Measurements from ENCODE around the gene POMT2. TPM values are rescaled to one million over a fixed set of nuclear protein-coding genes. Genes with fewer than 3 reads are reported as not detected.
"Not testable (repeated sequence)": the region's sequence is repeated elsewhere in the genome, so short reads cannot be mapped to it uniquely, and the experiment has no call there.

Gene POMT2
- total RNA-seq, 1 donor from 2014 or later = 14.7 TPM

- DNase-seq (ENCODE audit: missing footprints) (no peak), ATAC-seq (no peak)
- intact Hi-C loops (cut with DNase I) = no loop called here
These were observed 6.4 kb upstream of the POMT2 start for GRCh38 chr14:77327111-77327510.

- no peak for DNase-seq (ENCODE audit: missing footprints)
- intact Hi-C loops (cut with DNase I) = no loop called here
- no peak for ATAC-seq
These were observed 5.0 kb upstream of the POMT2 start for GRCh38 chr14:77325746-77326094.

- DNase-seq (ENCODE audit: missing footprints) (no peak), ATAC-seq (no peak)
- intact Hi-C loops (cut with DNase I) = loop anchor here (5.0 kb wide), 2 partner anchors 52 to 513 kb away; partner anchors contain the start of genes ANGEL1, SAMD15 and TMED8
These were observed 4.4 kb upstream of the POMT2 start for GRCh38 chr14:77324816-77325745.

GRCh38 chr14:77324289-77324688, 3.6 kb upstream of the POMT2 start:
- intact Hi-C loops (cut with DNase I) = loop anchor here (5.0 kb wide), 2 partner anchors 53 to 512 kb away; partner anchors contain the start of genes ANGEL1, SAMD15 and TMED8
- ATAC-seq (no peak), DNase-seq (ENCODE audit: missing footprints) (no peak)

GRCh38 chr14:77323571-77323970, 2.9 kb upstream of the POMT2 start:
- DNase-seq (ENCODE audit: missing footprints) (no peak), ATAC-seq (no peak)
- intact Hi-C loops (cut with DNase I) = loop anchor here (5.0 kb wide), 2 partner anchors 54 to 511 kb away; partner anchors contain the start of genes ANGEL1, SAMD15 and TMED8

- intact Hi-C loops (cut with DNase I) = loop anchor here (5.0 kb wide), 2 partner anchors 54 to 511 kb away; partner anchors contain the start of genes ANGEL1, SAMD15 and TMED8
- DNase-seq (ENCODE audit: missing footprints) (no peak), ATAC-seq (no peak)
These were observed 2.3 kb upstream of the POMT2 start for GRCh38 chr14:77322951-77323350.

GRCh38 chr14:77322250-77322902, 1.7 kb upstream of the POMT2 start:
- intact Hi-C loops (cut with DNase I) = loop anchor here (5.0 kb wide), 2 partner anchors 55 to 510 kb away; partner anchors contain the start of genes ANGEL1, SAMD15 and TMED8
- DNase-seq (ENCODE audit: missing footprints) = no peak
- no peak for ATAC-seq

- no peak for ATAC-seq
- DNase-seq (ENCODE audit: missing footprints) = no peak
- intact Hi-C loops (cut with DNase I) = loop anchor here (5.0 kb wide), 1 partner anchor 442 kb away; no protein-coding TSS in a partner anchor
These were observed 1.3 kb downstream of the POMT2 start for GRCh38 chr14:77319422-77319821.

GRCh38 chr14:77318756-77319155, 1.9 kb downstream of the POMT2 start:
- intact Hi-C loops (cut with DNase I) = loop anchor here (5.0 kb wide), 1 partner anchor 441 kb away; no protein-coding TSS in a partner anchor
- DNase-seq (ENCODE audit: missing footprints); ATAC-seq: not testable (repeated sequence)

GRCh38 chr14:77318006-77318553, 2.6 kb downstream of the POMT2 start:
- intact Hi-C loops (cut with DNase I) = loop anchor here (5.0 kb wide), 1 partner anchor 441 kb away; no protein-coding TSS in a partner anchor
- ATAC-seq (no peak), DNase-seq (ENCODE audit: missing footprints) (no peak)

GRCh38 chr14:77316872-77317301, 3.8 kb downstream of the POMT2 start:
- intact Hi-C loops (cut with DNase I) = loop anchor here (1.0 to 5.0 kb wide), 2 partner anchors 165 to 440 kb away; no protein-coding TSS in a partner anchor
- ATAC-seq (no peak), DNase-seq (ENCODE audit: missing footprints) (no peak)

GRCh38 chr14:77316195-77316505, 4.5 kb downstream of the POMT2 start:
- intact Hi-C loops (cut with DNase I) = loop anchor here (1.0 to 5.0 kb wide), 2 partner anchors 164 to 439 kb away; no protein-coding TSS in a partner anchor
- DNase-seq (ENCODE audit: missing footprints) (no peak), ATAC-seq (no peak)

- DNase-seq (ENCODE audit: missing footprints) (no peak), ATAC-seq (no peak)
- intact Hi-C loops (cut with DNase I) = loop anchor here (5.0 kb wide), 1 partner anchor 437 kb away; no protein-coding TSS in a partner anchor
These were observed 5.9 kb downstream of the POMT2 start for GRCh38 chr14:77314539-77315457.

- no peak for ATAC-seq
- no peak for DNase-seq (ENCODE audit: missing footprints)
- intact Hi-C loops (cut with DNase I) = no loop called here
These were observed 6.6 kb downstream of the POMT2 start for GRCh38 chr14:77314043-77314442.

GRCh38 chr14:77313371-77313770, 7.3 kb downstream of the POMT2 start:
- intact Hi-C loops (cut with DNase I) = no loop called here
- ATAC-seq (no peak), DNase-seq (ENCODE audit: missing footprints) (no peak)

- intact Hi-C loops (cut with DNase I) = no loop called here
- ATAC-seq (no peak), DNase-seq (ENCODE audit: missing footprints) (no peak)
These were observed 9.5 kb downstream of the POMT2 start for GRCh38 chr14:77311217-77311616.

- intact Hi-C loops (cut with DNase I) = no loop called here
- no peak for DNase-seq (ENCODE audit: missing footprints)
- ATAC-seq = no peak
These were observed 10.7 kb downstream of the POMT2 start for GRCh38 chr14:77310026-77310425.

- ATAC-seq = no peak
- intact Hi-C loops (cut with DNase I) = no loop called here
These were observed 11.6 kb downstream of the POMT2 start for GRCh38 chr14:77309131-77309530.

More at GRCh38 chr14:77309131-77309530, 11.6 kb downstream of the POMT2 start:
- DNase-seq (ENCODE audit: missing footprints) = no peak
